ENCODE measurements around the gene TNS3. TPM values are rescaled to one million over a fixed set of nuclear protein-coding genes. Genes with fewer than 3 reads are reported as not detected.

The TNS3 gene
- total and polyA plus RNA-seq, 10 of the 15 experiments (the other 5 are each of a cell fraction or from before 2014, with no cell fraction given) = 0.27 to 2.7 (median 0.79) TPM

DNA sequence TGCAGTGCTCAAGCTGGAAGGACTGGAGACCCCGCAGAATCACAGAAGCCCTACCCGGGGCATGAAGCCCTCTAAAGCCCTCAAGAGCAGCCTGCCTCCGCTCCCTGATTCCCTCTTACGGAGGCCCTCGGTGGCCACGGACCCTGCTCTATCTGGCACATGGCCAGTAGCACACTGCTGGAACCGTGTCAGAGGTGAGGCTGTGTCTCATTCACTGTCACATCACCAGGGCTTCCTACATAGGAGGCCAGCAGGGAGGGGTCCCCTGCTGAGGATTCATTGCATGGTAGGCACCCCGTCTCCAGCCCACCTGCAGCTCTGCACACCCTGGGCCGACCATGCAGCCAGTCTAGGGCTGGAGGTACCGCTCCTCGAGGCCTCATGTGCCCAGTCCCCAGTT is 259.2 kb downstream of the TNS3 start (continued):
- TF ChIP-seq, protein P1, sequence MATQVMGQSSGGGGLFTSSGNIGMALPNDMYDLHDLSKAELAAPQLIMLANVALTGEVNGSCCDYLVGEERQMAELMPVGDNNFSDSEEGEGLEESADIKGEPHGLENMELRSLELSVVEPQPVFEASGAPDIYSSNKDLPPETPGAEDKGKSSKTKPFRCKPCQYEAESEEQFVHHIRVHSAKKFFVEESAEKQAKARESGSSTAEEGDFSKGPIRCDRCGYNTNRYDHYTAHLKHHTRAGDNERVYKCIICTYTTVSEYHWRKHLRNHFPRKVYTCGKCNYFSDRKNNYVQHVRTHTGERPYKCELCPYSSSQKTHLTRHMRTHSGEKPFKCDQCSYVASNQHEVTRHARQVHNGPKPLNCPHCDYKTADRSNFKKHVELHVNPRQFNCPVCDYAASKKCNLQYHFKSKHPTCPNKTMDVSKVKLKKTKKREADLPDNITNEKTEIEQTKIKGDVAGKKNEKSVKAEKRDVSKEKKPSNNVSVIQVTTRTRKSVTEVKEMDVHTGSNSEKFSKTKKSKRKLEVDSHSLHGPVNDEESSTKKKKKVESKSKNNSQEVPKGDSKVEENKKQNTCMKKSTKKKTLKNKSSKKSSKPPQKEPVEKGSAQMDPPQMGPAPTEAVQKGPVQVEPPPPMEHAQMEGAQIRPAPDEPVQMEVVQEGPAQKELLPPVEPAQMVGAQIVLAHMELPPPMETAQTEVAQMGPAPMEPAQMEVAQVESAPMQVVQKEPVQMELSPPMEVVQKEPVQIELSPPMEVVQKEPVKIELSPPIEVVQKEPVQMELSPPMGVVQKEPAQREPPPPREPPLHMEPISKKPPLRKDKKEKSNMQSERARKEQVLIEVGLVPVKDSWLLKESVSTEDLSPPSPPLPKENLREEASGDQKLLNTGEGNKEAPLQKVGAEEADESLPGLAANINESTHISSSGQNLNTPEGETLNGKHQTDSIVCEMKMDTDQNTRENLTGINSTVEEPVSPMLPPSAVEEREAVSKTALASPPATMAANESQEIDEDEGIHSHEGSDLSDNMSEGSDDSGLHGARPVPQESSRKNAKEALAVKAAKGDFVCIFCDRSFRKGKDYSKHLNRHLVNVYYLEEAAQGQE (IDR thresholded peaks at IDR 0.05; ENCODE audit: low read depth, low read length) = no peak

DNA sequence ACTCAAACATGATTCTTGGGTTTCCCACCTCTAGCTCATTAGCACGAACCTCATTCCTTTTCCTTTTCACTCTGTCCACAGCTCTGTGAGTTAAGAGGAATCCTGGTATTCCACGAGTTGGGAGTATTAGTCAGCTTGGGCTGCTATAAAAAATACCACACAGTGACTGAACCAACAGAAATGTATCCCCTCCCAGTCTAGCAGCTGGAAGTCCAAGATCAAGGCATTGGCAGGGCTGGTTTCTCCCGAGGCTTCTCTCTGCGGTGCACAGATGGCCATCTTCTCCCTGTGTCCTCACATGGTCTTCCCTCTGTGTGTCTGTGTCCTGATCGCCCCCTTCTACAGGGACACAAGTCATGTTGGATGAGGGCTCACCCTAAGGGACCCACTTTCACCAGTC is 261.6 kb downstream of the TNS3 start:
- no peaks in the 10 kb centered on the region for H3K27me3 ChIP-seq (replicated peaks in 1 of 2; ENCODE audit: control insufficient read depth in 2 of 2, insufficient read depth in 2 of 2, low read length in 1 of 2)
- no peaks in the 10 kb centered on the region for H3K79me2 ChIP-seq (ENCODE audit: control insufficient read depth, insufficient read depth, low read length)
- H3K36me3 ChIP-seq (ENCODE audit: control insufficient read depth in 2 of 2, insufficient read depth in 2 of 2, low read length in 1 of 2) = no peaks in the 10 kb centered on the region
- H3K9ac ChIP-seq (ENCODE audit: control insufficient read depth, insufficient read depth, low read length) = no peak overlapping the region
- ATAC-seq (no peak), FAIRE-seq (no peak), DNase-seq (ENCODE audit: low read depth, low spot score) (no peak)
- POLR2A ChIA-PET = no interaction called here
- in situ Hi-C loops (cut with MboI) = no loop called here
- H4K20me1 ChIP-seq (ENCODE audit: control insufficient read depth, insufficient read depth) = no peaks in the 10 kb centered on the region
- SMC1A ChIA-PET (ENCODE audit: uncharacterized antibody, unreplicated experiment) = no interaction called here
- no peaks in the 10 kb centered on the region; the same call in 2 of the 3 replicates for H3K9me3 ChIP-seq (replicated peaks; ENCODE audit: control insufficient read depth, insufficient read depth, low read length)
- CTCF ChIA-PET = interaction anchor here (0.8 kb wide), 1 partner anchor 11 kb away, joined by 3 read pairs; no protein-coding TSS in a partner anchor
- no peak overlapping the region for H3K27ac ChIP-seq (ENCODE audit: control insufficient read depth, insufficient read depth)
- no peak overlapping the region for H3K4me3 ChIP-seq
- H3K4me1 ChIP-seq (ENCODE audit: control insufficient read depth, insufficient read depth, low read length) = peaks cover 5% of the 10 kb centered on the region
- no TSS peak for BruUV-seq (replicated peaks)
- no peak overlapping the region for H2AFZ ChIP-seq (ENCODE audit: control insufficient read depth, low read depth, low read length)
- RAD21 ChIA-PET (ENCODE audit: unreplicated experiment) = no interaction called here
- H3K4me2 ChIP-seq (ENCODE audit: control insufficient read depth, insufficient read depth) = no peak overlapping the region
- WGBS (ENCODE audit: insufficient coverage, insufficient replicate concordance, low lambda C conversion rate, missing lambda C conversion rate) = 12% methylated on average over 5 of the region's 5 CpGs
- intact Hi-C loops (cut with micrococcal nuclease; ENCODE audit: unreplicated experiment) = no loop called here
- no peak for TF ChIP-seq NBN (IDR thresholded peaks at IDR 0.05)
- TF ChIP-seq, protein P2, sequence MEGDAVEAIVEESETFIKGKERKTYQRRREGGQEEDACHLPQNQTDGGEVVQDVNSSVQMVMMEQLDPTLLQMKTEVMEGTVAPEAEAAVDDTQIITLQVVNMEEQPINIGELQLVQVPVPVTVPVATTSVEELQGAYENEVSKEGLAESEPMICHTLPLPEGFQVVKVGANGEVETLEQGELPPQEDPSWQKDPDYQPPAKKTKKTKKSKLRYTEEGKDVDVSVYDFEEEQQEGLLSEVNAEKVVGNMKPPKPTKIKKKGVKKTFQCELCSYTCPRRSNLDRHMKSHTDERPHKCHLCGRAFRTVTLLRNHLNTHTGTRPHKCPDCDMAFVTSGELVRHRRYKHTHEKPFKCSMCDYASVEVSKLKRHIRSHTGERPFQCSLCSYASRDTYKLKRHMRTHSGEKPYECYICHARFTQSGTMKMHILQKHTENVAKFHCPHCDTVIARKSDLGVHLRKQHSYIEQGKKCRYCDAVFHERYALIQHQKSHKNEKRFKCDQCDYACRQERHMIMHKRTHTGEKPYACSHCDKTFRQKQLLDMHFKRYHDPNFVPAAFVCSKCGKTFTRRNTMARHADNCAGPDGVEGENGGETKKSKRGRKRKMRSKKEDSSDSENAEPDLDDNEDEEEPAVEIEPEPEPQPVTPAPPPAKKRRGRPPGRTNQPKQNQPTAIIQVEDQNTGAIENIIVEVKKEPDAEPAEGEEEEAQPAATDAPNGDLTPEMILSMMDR (IDR thresholded peaks at IDR 0.05 in 2 of 3, conservative IDR thresholded peaks at IDR 0.05 in 1 of 3; ENCODE audit: control insufficient read depth in 2 of 3, extremely low read depth in 1 of 3, insufficient read depth in 1 of 3, low read depth in 3 of 3, low read length in 3 of 3) = no peak
- TF ChIP-seq, protein P3, sequence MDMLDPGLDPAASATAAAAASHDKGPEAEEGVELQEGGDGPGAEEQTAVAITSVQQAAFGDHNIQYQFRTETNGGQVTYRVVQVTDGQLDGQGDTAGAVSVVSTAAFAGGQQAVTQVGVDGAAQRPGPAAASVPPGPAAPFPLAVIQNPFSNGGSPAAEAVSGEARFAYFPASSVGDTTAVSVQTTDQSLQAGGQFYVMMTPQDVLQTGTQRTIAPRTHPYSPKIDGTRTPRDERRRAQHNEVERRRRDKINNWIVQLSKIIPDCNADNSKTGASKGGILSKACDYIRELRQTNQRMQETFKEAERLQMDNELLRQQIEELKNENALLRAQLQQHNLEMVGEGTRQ (IDR thresholded peaks at IDR 0.05; ENCODE audit: borderline replicate concordance, low read depth, low read length) = no peak
- no peak for TF ChIP-seq HCFC1 (IDR thresholded peaks at IDR 0.05; ENCODE audit: low read length)
- no peak for TF ChIP-seq MEF2B (IDR thresholded peaks at IDR 0.05; ENCODE audit: partially characterized antibody, poor library complexity, severe bottlenecking)
- no peak for TF ChIP-seq SMC3 (IDR thresholded peaks at IDR 0.05; ENCODE audit: borderline replicate concordance, low read length)
- TF ChIP-seq EZH2 (IDR thresholded peaks at IDR 0.05; ENCODE audit: borderline replicate concordance, control insufficient read depth, low read depth, low read length) = no peak
- TF ChIP-seq, protein P4, sequence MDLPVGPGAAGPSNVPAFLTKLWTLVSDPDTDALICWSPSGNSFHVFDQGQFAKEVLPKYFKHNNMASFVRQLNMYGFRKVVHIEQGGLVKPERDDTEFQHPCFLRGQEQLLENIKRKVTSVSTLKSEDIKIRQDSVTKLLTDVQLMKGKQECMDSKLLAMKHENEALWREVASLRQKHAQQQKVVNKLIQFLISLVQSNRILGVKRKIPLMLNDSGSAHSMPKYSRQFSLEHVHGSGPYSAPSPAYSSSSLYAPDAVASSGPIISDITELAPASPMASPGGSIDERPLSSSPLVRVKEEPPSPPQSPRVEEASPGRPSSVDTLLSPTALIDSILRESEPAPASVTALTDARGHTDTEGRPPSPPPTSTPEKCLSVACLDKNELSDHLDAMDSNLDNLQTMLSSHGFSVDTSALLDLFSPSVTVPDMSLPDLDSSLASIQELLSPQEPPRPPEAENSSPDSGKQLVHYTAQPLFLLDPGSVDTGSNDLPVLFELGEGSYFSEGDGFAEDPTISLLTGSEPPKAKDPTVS (IDR thresholded peaks at IDR 0.05; ENCODE audit: low read depth, low read length) = no peak
- no peak for TF ChIP-seq PAX8 (IDR thresholded peaks at IDR 0.05)
- no peak for TF ChIP-seq TARDBP (IDR thresholded peaks at IDR 0.05; ENCODE audit: borderline replicate concordance)
- TF ChIP-seq, protein P5, sequence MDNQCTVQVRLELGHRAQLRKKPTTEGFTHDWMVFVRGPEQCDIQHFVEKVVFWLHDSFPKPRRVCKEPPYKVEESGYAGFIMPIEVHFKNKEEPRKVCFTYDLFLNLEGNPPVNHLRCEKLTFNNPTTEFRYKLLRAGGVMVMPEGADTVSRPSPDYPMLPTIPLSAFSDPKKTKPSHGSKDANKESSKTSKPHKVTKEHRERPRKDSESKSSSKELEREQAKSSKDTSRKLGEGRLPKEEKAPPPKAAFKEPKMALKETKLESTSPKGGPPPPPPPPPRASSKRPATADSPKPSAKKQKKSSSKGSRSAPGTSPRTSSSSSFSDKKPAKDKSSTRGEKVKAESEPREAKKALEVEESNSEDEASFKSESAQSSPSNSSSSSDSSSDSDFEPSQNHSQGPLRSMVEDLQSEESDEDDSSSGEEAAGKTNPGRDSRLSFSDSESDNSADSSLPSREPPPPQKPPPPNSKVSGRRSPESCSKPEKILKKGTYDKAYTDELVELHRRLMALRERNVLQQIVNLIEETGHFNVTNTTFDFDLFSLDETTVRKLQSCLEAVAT (IDR thresholded peaks at IDR 0.05) = no peak
- no peak for TF ChIP-seq ZNF24 (IDR thresholded peaks at IDR 0.05)

All from GM12878 (cell line).